ENCODE results near the gene AP3D1. TPM values are rescaled to one million over a fixed set of nuclear protein-coding genes. Genes with fewer than 3 reads are reported as not detected.
"Not testable (repeated sequence)": the region's sequence is repeated elsewhere in the genome, so short reads cannot be mapped to it uniquely, and the experiment has no call there.

The AP3D1 gene
- total RNA-seq, 2 experiments from 2014 or later: 80.0 to 99.8 TPM

GRCh38 chr19:2096034-2096479, 55.3 kb downstream of the AP3D1 start, which contains the start of gene MOB3A:
MOB3A (minus strand) TSS chr19:2096326; CDS start chr19:2078560, 17,766 bp downstream.
- DNase-seq (ENCODE audit: low spot score): peak; percentile 93
- peak; percentile 71 for TF ChIP-seq CTCF (conservative IDR thresholded peaks at IDR 0.05; ENCODE audit: low read length)
- TF ChIP-seq EZH2phosphoT487 (IDR thresholded peaks at IDR 0.05; ENCODE audit: borderline replicate concordance, low read depth, low read length): no peak
- peak within 1 kb of the TSS; percentile 97 for H3K4me2 ChIP-seq (ENCODE audit: low read length)
- H3K27ac ChIP-seq (ENCODE audit: low read depth, low read length, poor library complexity, severe bottlenecking): peak within 1 kb of the TSS; percentile 94
- ChIA-PET CTCF (ENCODE audit: unreplicated experiment) (no interaction called here), POLR2A (interaction anchor here (1.9 kb wide), 1 partner anchor 13 kb away, joined by 6 read pairs; no protein-coding TSS in a partner anchor)
- peaks cover 38% of the 10 kb centered on the region for H3K79me2 ChIP-seq (ENCODE audit: insufficient read depth, low read depth, low read length)
- H3K36me3 ChIP-seq (ENCODE audit: insufficient read depth, low read length): peaks cover 28% of the 10 kb centered on the region
- peak within 1 kb of the TSS; percentile 31; the same call in 1 of the 2 replicates for H2AFZ ChIP-seq (ENCODE audit: low read length)
- no peaks in the 10 kb centered on the region for H3K9me3 ChIP-seq (ENCODE audit: low read length)
- intact Hi-C loops (cut with micrococcal nuclease; ENCODE audit: unreplicated experiment): loop anchor here (1.0 to 10.0 kb wide), 3 partner anchors 55 to 529 kb away; partner anchors contain the start of gene AP3D1
- peak within 1 kb of the TSS; percentile 85 for H3K4me3 ChIP-seq (ENCODE audit: low read depth, low read length, poor library complexity, severe bottlenecking)
- no peaks in the 10 kb centered on the region for H3K9me2 ChIP-seq (ENCODE audit: insufficient read depth, low read length)
- no TSS peak for BruUV-seq (replicated peaks)
- H4K20me1 ChIP-seq (ENCODE audit: insufficient read depth, low read length): no peaks in the 10 kb centered on the region
- H3K4me1 ChIP-seq (ENCODE audit: insufficient read depth, low read length, poor library complexity, severe bottlenecking): peaks cover 40% of the 10 kb centered on the region

GRCh38 chr19:2091926-2092525, 59.3 kb downstream of the AP3D1 start:
- Histone ChIP-seq H3K27ac (ENCODE audit: low read depth, low read length, poor library complexity, severe bottlenecking) (peak overlapping the region; percentile 94), H3K36me3 (ENCODE audit: insufficient read depth, low read length) (peaks cover 17% of the 10 kb centered on the region), H3K79me2 (ENCODE audit: insufficient read depth, low read depth, low read length) (peaks cover 38% of the 10 kb centered on the region), H3K4me2 (ENCODE audit: low read length) (peak overlapping the region; percentile 97), H3K4me3 (ENCODE audit: low read depth, low read length, poor library complexity, severe bottlenecking) (peak overlapping the region; percentile 62), H3K4me1 (ENCODE audit: insufficient read depth, low read length, poor library complexity, severe bottlenecking) (peaks cover 72% of the 10 kb centered on the region)
- POLR2A ChIA-PET: interaction anchor here (0.8 to 2.0 kb wide), 4 partner anchors 8 to 60 kb away, joined by 3 to 8 read pairs (median 3); no protein-coding TSS in a partner anchor
- CTCF ChIA-PET (ENCODE audit: unreplicated experiment); DNase-seq (ENCODE audit: low spot score); BruUV-seq (replicated peaks); H3K9me2 ChIP-seq (ENCODE audit: insufficient read depth, low read length); H4K20me1 ChIP-seq (ENCODE audit: insufficient read depth, low read length); H2AFZ ChIP-seq (ENCODE audit: low read length); H3K9me3 ChIP-seq (ENCODE audit: low read length): not testable (repeated sequence)
- intact Hi-C loops (cut with micrococcal nuclease; ENCODE audit: unreplicated experiment): loop anchor here (10.0 kb wide), 1 partner anchor 533 kb away; no protein-coding TSS in a partner anchor

GRCh38 chr19:2089727-2090053, 61.7 kb downstream of the AP3D1 start:
- H3K27ac ChIP-seq (ENCODE audit: low read depth, low read length, poor library complexity, severe bottlenecking): peak overlapping the region; percentile 94
- H3K79me2 ChIP-seq (ENCODE audit: insufficient read depth, low read depth, low read length): peaks cover 30% of the 10 kb centered on the region
- peak overlapping the region; percentile 97 for H3K4me2 ChIP-seq (ENCODE audit: low read length)
- H3K9me3 ChIP-seq (ENCODE audit: low read length): no peaks in the 10 kb centered on the region
- H3K36me3 ChIP-seq (ENCODE audit: insufficient read depth, low read length): peaks cover 17% of the 10 kb centered on the region
- intact Hi-C loops (cut with micrococcal nuclease; ENCODE audit: unreplicated experiment): loop anchor here (5.0 to 10.0 kb wide), 3 partner anchors 185 to 535 kb away; partner anchors contain the start of genes ADAT3 and SCAMP4
- POLR2A ChIA-PET: interaction anchor here (0.5 kb wide), 1 partner anchor 881 kb away, joined by 3 read pairs; no protein-coding TSS in a partner anchor
- no TSS peak for BruUV-seq (replicated peaks)
- H2AFZ ChIP-seq (ENCODE audit: low read length): no peak overlapping the region
- peak overlapping the region; percentile 62 for H3K4me3 ChIP-seq (ENCODE audit: low read depth, low read length, poor library complexity, severe bottlenecking)
- H3K9me2 ChIP-seq (ENCODE audit: insufficient read depth, low read length): no peaks in the 10 kb centered on the region
- CTCF ChIA-PET (ENCODE audit: unreplicated experiment): interaction anchor here (0.5 kb wide), 1 partner anchor 157 kb away, joined by 4 read pairs; no protein-coding TSS in a partner anchor
- H4K20me1 ChIP-seq (ENCODE audit: insufficient read depth, low read length): no peaks in the 10 kb centered on the region
- DNase-seq (ENCODE audit: low spot score): no peak
- TF ChIP-seq CTCF (conservative IDR thresholded peaks at IDR 0.05; ENCODE audit: low read length): no peak
- no peak for TF ChIP-seq EZH2phosphoT487 (IDR thresholded peaks at IDR 0.05; ENCODE audit: borderline replicate concordance, low read depth, low read length)
- peaks cover 86% of the 10 kb centered on the region for H3K4me1 ChIP-seq (ENCODE audit: insufficient read depth, low read length, poor library complexity, severe bottlenecking)

Data from OCI-LY7 (cell line).